HG03520 (cell line): ENCODE results near the gene PRKCD.

Experiments
- ATAC-seq: cut with Tn5 transposase; IDR thresholded peaks from one replicate; pipeline ENCODE4 v1.9.1; 2021; ENCODE audit warnings: mild to moderate bottlenecking, moderate library complexity; ENCODE audit not compliant: unreplicated experiment

PRKCD gene

GRCh38 chr3:53160660-53161449 lies at the start of gene PRKCD:
Gene PRKCD (plus strand): TSS chr3:53161209. CDS start chr3:53178423, 17,214 bp downstream.
- ATAC-seq: peak; percentile 37

DNA sequence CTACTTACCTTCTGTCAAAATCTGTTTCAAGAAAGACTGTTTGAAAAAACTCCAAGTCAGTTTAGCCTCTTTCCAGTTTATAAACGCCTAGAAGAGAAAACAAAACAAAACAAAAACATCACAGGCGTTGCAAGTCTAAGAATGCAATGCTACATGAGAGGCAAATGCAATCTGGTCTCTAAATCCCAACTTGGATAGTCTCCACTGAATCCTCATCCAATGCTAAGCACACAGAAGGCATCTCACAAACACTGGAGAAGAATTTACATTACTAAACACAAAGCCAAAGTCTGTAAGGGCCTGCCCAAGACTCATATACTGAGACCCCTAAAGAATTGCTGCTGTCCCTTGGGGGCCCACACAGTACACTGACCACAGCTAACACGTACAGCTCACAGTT lies 49.2 kb upstream of the PRKCD start:
- ATAC-seq: no peak

DNA sequence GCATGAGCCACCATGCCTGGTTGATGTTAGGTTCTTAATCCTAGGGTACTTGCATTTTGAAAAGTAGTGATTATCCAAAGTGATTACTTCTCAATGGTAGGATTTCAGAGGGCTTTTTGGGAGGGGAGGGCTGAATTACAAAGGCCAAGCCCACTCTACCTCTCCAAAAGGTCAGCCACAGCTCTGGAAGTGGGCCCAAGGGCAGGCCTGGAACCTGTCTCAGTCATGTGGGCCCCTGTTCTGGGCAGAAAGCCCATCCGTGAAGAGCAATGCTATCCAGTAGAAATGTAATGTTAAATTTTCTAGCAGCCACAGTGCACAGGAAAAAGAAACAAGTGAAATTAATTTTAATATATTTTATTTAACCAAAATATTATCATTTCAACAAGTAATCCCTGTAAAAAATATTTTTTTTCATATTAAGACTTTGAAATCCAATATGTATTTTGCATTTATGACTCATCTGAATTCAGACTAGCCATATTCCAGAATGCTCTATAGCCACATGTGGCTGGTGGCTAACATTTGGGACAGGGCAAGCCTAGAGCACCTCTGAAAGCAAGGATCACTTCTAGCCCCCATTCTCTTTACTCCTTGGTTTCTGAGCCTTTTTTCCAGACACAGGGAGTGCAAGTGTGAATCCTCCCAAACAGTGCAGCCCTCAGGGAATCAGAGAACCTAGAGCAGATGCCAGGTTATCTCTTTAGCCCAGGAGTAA lies 47.6 kb upstream of the PRKCD start:
- ATAC-seq: no peak

DNA sequence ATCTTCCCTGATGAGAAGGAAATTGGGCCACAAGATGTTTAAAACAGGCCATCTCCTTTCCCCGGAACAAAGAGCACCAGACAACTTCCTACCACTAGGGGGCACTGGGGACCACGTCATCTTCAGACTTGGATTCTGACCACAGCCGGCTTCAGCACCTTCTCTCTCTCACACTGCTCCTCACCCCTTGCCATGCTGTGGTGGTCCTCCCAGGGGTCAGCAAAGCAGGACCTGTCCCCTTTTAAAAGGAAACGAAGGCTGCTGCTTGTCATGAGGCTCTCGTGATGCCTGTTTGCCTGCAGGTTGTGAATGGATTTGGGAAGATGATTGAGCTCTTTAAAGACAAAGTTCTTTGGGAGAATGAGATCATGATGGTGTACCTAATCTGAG lies 47.0 kb upstream of the PRKCD start:
- no peak for ATAC-seq

GRCh38 chr3:53114412-53115074 lies 46.5 kb upstream of the PRKCD start:
- no peak for ATAC-seq

- ATAC-seq: no peak
Observed at GRCh38 chr3:53116956-53117355, 44.1 kb upstream of the PRKCD start.

GRCh38 chr3:53120336-53120735 lies 40.7 kb upstream of the PRKCD start:
- no peak for ATAC-seq

DNA sequence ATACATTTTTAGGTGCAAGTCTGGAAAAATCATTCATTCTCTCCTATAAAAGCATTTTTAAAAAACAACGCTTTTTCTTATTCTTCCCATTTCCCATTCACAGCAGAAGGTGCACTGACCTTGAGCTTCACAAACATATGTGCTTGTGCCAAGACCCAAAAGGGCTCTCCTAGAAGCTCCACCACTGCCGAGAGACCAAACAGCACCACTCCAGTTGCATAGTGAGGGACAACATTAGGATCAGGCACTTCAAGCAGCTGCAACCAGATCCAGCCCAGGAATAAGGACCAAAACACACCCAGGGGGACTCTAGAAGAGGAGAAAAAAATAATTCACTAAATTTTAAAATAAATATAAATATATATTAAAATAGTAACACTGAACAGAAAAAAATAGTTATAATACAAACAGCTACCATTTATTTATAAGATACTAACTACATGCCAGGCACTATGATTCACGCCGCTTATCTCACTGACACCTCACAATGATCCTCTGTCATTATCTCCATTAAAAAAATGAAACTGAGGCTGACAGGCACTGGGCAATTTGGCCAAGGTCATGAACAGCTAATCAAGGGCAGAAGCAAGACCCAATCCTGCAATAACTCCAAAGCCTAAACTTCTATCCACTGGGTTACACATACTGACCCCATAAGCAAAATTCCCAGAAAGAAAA lies 38.6 kb upstream of the PRKCD start:
- no peak for ATAC-seq

DNA sequence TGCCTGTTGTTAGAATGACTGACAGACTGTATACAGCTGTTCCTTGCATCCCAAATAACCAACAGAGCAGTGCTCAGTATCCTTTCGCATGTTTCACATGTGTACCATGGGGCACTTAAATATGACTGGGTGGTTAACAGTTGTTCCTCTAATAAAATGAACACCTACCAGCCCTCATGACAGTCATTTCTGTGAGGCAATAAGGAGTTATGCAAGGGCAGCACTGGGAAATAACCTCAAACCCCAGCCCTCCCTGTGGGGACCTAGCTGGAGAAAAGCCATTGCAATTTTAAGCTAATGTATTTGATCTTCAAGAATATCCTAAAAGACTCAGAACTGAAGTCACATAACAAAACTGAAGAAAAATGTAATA lies 38.1 kb upstream of the PRKCD start:
- ATAC-seq: no peak

GRCh38 chr3:53123510-53123909 lies 37.5 kb upstream of the PRKCD start:
- ATAC-seq: no peak

DNA sequence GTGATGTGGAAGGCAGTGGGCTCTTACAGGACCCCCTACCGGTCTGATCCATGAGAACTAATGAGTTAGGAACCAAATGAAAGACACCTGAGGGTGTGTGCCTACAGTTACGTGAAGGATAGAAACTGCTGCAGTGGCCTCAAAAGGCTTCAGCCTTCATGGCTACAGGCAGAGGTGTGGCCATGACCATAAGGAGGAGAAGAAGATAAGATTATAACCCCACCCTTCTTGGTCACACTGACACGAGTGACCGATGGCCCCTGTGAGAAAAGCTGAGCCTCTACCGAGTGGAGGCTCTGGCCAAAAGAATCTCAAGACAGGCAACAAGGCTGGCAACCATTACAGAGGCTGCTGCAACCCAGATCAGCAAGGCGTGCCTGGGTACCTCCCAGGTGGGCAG lies 37.1 kb upstream of the PRKCD start:
- no peak for ATAC-seq

DNA sequence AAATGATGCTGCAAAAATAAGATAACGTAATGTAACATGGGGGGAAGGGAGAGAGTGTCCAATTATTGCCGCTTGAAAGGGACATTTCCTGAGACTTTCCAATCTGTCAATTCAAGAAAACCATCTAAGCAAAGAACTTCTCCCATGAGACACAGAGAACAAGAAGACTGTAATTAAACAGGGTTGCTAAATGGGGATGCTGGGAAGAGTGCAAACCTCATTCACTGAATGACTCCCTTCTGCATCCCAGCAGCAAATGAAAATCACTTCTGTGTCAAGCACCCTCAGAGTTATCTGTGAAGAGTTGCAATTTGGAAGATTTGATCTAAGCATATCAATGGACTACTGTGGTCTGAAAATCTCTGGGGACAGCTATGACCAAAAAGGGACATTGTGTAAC lies 34.4 kb upstream of the PRKCD start:
- ATAC-seq: no peak

DNA sequence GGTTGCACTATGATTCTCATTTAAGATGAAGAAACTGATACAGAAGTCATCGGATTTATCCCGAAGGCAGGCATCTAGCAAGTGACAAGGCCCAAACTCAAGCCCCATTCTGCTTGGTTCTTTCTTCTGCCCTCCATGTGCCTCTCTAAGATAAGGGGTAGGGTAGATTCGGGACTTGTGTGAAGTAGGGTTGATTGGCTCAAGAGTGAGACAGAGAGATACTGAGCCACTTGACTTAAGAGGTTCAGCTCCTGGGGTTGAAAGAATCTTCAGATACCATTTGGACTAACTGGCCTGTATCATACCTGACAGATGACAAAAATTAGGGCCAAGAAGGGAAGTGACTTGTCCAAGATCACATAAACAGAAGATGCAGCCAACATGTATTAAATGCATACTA lies 31.7 kb upstream of the PRKCD start:
- ATAC-seq: no peak

DNA sequence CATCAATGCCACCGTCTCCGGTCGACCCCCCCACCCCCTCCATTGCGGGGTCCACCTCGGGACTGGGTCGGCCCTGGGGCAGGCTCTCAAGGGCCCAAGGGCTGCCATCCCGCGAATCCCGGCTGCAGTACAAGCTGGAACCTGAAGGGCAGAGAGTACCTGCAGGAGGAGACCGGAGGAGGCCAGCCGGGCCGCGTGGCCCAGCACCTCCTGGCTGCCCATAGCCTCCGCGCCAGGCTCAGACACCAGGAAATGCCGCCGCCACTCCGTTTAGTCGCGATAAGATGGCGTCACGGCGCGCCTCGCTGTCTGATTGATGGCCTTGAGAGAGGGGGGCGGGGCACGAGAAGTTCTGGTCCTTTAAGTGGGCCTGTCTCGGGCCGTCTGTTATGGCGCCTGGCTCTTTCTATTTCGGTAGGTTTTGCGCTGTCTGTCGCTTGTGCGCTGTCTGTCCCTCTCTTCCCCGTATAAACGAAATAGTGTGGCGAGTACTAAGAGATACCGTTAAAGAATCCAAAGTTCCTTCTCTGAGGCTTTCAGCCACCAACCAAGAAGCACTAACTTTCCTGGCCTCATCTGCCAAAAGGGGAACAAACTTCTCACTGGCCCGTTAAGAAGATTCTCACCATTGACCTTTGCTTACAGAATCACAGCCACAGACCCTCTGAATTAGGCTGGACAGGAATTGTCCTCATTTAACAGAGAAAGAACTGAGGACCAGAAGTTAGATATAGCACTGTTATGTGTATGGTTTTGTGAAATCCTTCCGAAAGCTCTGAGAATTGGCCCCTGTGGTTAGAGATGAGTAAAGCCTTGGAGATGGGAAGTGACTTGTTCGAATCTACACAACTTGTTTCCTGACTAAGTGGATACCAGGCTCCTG lies 30.6 kb upstream of the PRKCD start, which contains the start of gene RFT1:
Gene RFT1 (minus strand): TSS at position 257 of the 883 bp plus-strand sequence. CDS start 35 bp downstream, at position 222.
- ATAC-seq: peak; percentile 71

DNA sequence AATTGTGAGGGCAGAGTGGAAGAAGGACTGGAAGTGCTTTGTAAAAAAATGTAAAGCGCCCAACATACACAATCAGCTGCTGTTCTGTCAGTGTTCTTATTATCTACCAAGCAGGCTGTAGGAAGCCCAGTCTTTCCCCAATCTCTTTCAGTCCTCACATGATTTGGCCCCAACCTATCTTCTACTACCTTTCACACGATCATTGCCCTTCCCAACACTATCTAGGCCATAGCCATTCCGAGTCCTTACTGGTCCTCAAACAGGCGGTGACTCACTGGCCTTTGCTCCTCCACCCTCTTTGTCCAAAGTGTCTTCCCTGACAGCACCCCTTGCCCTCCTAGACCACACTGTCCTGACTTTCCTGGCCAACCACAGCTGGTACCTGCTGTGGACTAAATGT lies 29.9 kb upstream of the PRKCD start:
- ATAC-seq: no peak

- no peak for ATAC-seq
Observed at GRCh38 chr3:53132347-53132746, 28.7 kb upstream of the PRKCD start.

DNA sequence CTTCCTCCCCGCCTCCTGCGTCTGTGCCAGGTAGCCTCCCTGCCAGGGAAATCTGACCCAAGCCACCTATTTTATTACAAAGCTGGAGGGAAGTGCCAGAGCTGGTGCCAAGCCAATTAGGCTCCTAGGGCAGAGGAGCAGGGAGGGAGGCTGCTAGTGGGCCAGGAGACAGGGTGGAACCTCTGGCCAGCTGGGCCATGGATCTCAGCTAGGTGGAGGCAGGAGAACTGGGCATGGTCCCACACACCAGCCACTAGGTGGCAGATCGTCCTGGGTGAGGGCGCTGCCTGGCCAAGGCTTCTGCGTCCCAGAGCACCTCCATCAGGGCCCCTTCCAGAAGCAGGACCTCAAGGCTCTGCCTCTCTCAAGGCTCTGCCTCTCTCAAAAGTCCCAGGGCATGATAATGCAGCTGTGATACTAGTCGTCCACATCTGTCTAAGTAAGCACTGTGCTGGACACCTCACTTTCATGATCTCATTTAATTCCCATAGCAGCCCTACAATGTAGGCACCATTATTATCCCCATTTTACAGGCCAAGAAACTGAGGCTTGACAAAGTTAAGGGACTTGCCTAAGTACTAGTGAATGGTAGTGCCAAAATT lies 26.3 kb upstream of the PRKCD start:
- peak; percentile 67 for ATAC-seq

DNA sequence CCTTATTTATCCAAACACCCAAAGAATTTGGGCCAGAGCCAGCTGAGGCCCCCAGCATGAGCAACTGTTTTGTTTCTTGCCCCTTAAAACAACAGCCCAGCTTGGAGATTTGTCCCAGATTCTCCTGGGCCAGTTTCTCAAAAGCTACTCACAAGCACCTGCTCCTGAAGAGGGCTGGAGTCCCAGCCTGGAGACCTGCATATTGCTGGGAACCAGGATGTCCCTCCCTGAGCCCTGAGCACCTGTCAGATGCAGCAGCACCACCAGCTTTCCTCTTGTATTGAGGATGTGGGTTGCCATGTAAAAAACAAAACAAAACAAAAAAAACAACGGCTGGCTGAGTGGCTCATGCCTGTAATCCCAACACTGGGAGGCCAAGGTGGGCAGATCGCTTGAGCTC lies 23.8 kb upstream of the PRKCD start:
- ATAC-seq: no peak

- no peak for ATAC-seq
Observed at GRCh38 chr3:53137835-53138446, 23.1 kb upstream of the PRKCD start.
